B cell (primary cell): ENCODE results near the gene PRKAG2. TPM values are rescaled to one million over a fixed set of nuclear protein-coding genes. Genes with fewer than 3 reads are reported as not detected.

Source experiments
- ATAC-seq: fragments of 200-7000 bp; cut with Tn5 transposase; one replicate; pipeline ENCODE4 v1.10.0; 2021; ENCODE audit warnings: low read depth, mild to moderate bottlenecking, moderate number of reproducible peaks, moderate library complexity
- CTCF ChIA-PET: fragments of 350-600 bp; sonication (Branson Sonifier 250); formaldehyde crosslinking; loops from one replicate; lab custom pipeline; 2021; ENCODE audit warnings: antibody characterized with exemption, inconsistent platforms; lab: Charles Lee
- POLR2A ChIA-PET: fragments of 350-600 bp; sonication (Branson Sonifier 250); formaldehyde crosslinking; loops from one replicate; lab custom pipeline; 2021; ENCODE audit warnings: antibody characterized with exemption; lab: Charles Lee
- DNase-seq: peaks from one replicate; pipeline ENCODE4 v3.0.0; 2013
- H2AFZ ChIP-seq: 2 replicates; pipeline ENCODE4 v1.6.1; 2012; ENCODE audit warnings: mild to moderate bottlenecking, low read depth, low read length; ENCODE audit not compliant: insufficient read depth, poor library complexity, severe bottlenecking
- H3K27ac ChIP-seq, 2 donors: 1 replicate in 1 of 2; 2 replicates in 1 of 2; pipeline ENCODE4 v1.5.1; 2012 to 2013; ENCODE audit warnings: low read length in 2 of 2, mild to moderate bottlenecking in 2 of 2, moderate library complexity in 1 of 2
- H3K27me3 ChIP-seq, 4 experiments: fragments of 200-600 bp in 1 of 4; sonication (generic) in 1 of 4; replicated peaks in 1 of 4; 1 replicate in 2 of 4; 2 replicates in 2 of 4; pipeline versions ENCODE4 v1.6.1 to v1.7.0; 2013 to 2016; ENCODE audit warnings: low read length in 3 of 4, mild to moderate bottlenecking in 2 of 4, mixed read lengths in 1 of 4, moderate library complexity in 1 of 4; ENCODE audit not compliant: insufficient read depth in 4 of 4, control insufficient read depth in 3 of 4; ENCODE audit errors: control extremely low read depth in 1 of 4
- H3K36me3 ChIP-seq, 2 experiments: replicated peaks in 1 of 2; 1 replicate in 1 of 2; 2 replicates in 1 of 2; pipeline versions ENCODE4 v1.6.1 to v1.7.1; 2013; ENCODE audit warnings: low read length in 1 of 2; ENCODE audit not compliant: insufficient read depth in 2 of 2, control insufficient read depth in 1 of 2; ENCODE audit errors: control extremely low read depth in 1 of 2, extremely low read depth in 1 of 2
- H3K4me1 ChIP-seq, 2 donors: fragments of 200-600 bp in 1 of 2; sonication (generic) in 1 of 2; 1 replicate in 1 of 2; 2 replicates in 1 of 2; pipeline versions ENCODE4 v1.5.1 to v1.6.1; 2013 to 2017; ENCODE audit warnings: low read length in 2 of 2; ENCODE audit not compliant: control insufficient read depth in 2 of 2, insufficient read depth in 2 of 2
- H3K4me2 ChIP-seq: replicated peaks from 2 replicates; pipeline ENCODE3; 2012; ENCODE audit warnings: mild to moderate bottlenecking, low read depth, low read length; ENCODE audit not compliant: poor library complexity, severe bottlenecking
- H3K4me3 ChIP-seq, 5 experiments: fragments of 200-600 bp in 1 of 5; sonication (generic) in 1 of 5; 1 replicate in 3 of 5; 2 replicates in 2 of 5; pipeline versions ENCODE4 v1.5.1 to v1.7.0; 2011 to 2016; ENCODE audit warnings: low read length in 4 of 5, mild to moderate bottlenecking in 4 of 5, low read depth in 2 of 5, control low read depth in 1 of 5, moderate library complexity in 1 of 5; ENCODE audit not compliant: insufficient read depth in 1 of 5; ENCODE audit errors: control extremely low read depth in 1 of 5, extremely low read depth in 1 of 5
- H3K79me2 ChIP-seq: fragments of 200-600 bp; sonication (generic); one replicate; pipeline ENCODE4 v1.6.0; 2016; ENCODE audit warnings: low read length; ENCODE audit not compliant: control insufficient read depth, insufficient read depth
- H3K9ac ChIP-seq: fragments of 200-600 bp; sonication (generic); 2 replicates; pipeline ENCODE4 v1.6.1; 2017; ENCODE audit warnings: mild to moderate bottlenecking, low read length, moderate library complexity
- H3K9me3 ChIP-seq, 3 donors: one replicate each; pipeline versions ENCODE4 v1.6.1 to v1.7.1; 2013; ENCODE audit warnings: low read length in 2 of 3; ENCODE audit not compliant: control insufficient read depth in 2 of 3, insufficient read depth in 1 of 3; ENCODE audit errors: control extremely low read depth in 1 of 3
- H4K20me1 ChIP-seq: 2 replicates; pipeline ENCODE4 v1.6.0; 2012; ENCODE audit warnings: mild to moderate bottlenecking, low read length; ENCODE audit not compliant: insufficient read depth, control insufficient read depth, poor library complexity, severe bottlenecking
- H3K27ac Mint-ChIP-seq: one replicate; pipeline ENCODE4 v1.8.0; 2021; ENCODE audit warnings: mixed read lengths
- H3K27me3 Mint-ChIP-seq: one replicate; pipeline ENCODE4 v1.8.0; 2021; ENCODE audit warnings: mixed read lengths
- H3K4me1 Mint-ChIP-seq: one replicate; pipeline ENCODE4 v1.8.0; 2021; ENCODE audit warnings: mixed read lengths
- H3K4me3 Mint-ChIP-seq: one replicate; pipeline ENCODE4 v1.8.0; 2021; ENCODE audit warnings: mixed read lengths
- H3K9me3 Mint-ChIP-seq: one replicate; pipeline ENCODE4 v1.8.0; 2022; ENCODE audit warnings: mixed read lengths; ENCODE audit not compliant: insufficient read depth
- EZH2 ChIP-seq: IDR thresholded peaks from 2 replicates; pipeline ENCODE4 v1.6.1; 2012; ENCODE audit warnings: borderline replicate concordance, low read depth, mild to moderate bottlenecking, moderate library complexity, low read length; ENCODE audit not compliant: insufficient read depth, poor library complexity, severe bottlenecking
- WGBS: methylation state at CpG from one replicate; pipeline ENCODE4 v1.1.5; 2013; ENCODE audit warnings: missing lambda C conversion rate; ENCODE audit not compliant: insufficient coverage; 5-methylcytosine and 5-hydroxymethylcytosine counted together
- intact Hi-C: fragments of 100-400 bp; cut with micrococcal nuclease; formaldehyde crosslinking; loops from one replicate; pipeline ENCODE4 v1.10.0; 2022
- polyA plus RNA-seq: library from polyadenylated mRNA; depleted of rRNA; stranded (reverse); fragments of >200 nt; gene quantifications from 2 replicates; pipeline ENCODE4 v1.2.3, GENCODE V29; 2012
- total RNA-seq, 2 donors: library from RNA; stranded (reverse); fragments of 120-200 nt in 1 of 2; gene quantifications; 1 replicate in 1 of 2; 2 replicates in 1 of 2; pipeline versions ENCODE4 v1.2.3 to v1.2.4, GENCODE V29; 2013 to 2022
- TF ChIP-seq, protein P1 (sequence below): fragments of 200-600 bp; IDR thresholded peaks from one replicate; pipeline ENCODE4 v1.8.0; 2022; ENCODE audit warnings: antibody characterized with exemption, mild to moderate bottlenecking

Gene PRKAG2
- total and polyA plus RNA-seq, 2 donors (not counting 1 experiment from before 2014, with no cell fraction given) = 22.1 to 56.3 TPM

- H3K4me3 Mint-ChIP-seq = no peak overlapping the region
- H3K4me1 Mint-ChIP-seq = no peaks in the 10 kb centered on the region
- intact Hi-C loops = no loop called here
- no peaks in the 10 kb centered on the region for H4K20me1 ChIP-seq
- ChIA-PET POLR2A (no interaction called here), CTCF (no interaction called here)
- no peaks in the 10 kb centered on the region for H3K9me3 Mint-ChIP-seq
- H3K9me3 ChIP-seq = no peaks in the 10 kb centered on the region
- H3K27ac Mint-ChIP-seq = no peak overlapping the region
- H3K27ac ChIP-seq = no peak overlapping the region
- no peaks in the 10 kb centered on the region for H3K79me2 ChIP-seq
- TF ChIP-seq, protein P1, sequence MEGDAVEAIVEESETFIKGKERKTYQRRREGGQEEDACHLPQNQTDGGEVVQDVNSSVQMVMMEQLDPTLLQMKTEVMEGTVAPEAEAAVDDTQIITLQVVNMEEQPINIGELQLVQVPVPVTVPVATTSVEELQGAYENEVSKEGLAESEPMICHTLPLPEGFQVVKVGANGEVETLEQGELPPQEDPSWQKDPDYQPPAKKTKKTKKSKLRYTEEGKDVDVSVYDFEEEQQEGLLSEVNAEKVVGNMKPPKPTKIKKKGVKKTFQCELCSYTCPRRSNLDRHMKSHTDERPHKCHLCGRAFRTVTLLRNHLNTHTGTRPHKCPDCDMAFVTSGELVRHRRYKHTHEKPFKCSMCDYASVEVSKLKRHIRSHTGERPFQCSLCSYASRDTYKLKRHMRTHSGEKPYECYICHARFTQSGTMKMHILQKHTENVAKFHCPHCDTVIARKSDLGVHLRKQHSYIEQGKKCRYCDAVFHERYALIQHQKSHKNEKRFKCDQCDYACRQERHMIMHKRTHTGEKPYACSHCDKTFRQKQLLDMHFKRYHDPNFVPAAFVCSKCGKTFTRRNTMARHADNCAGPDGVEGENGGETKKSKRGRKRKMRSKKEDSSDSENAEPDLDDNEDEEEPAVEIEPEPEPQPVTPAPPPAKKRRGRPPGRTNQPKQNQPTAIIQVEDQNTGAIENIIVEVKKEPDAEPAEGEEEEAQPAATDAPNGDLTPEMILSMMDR = no peak
- TF ChIP-seq EZH2 = no peak
- ATAC-seq (no peak), DNase-seq (no peak)
- H3K4me2 ChIP-seq = no peak overlapping the region
- WGBS = 97% methylated on average over 3 of the region's 9 CpGs
- H2AFZ ChIP-seq = no peak overlapping the region
- H3K27me3 ChIP-seq = no peaks in the 10 kb centered on the region
- no peaks in the 10 kb centered on the region for H3K27me3 Mint-ChIP-seq
- H3K36me3 ChIP-seq = peaks cover 6 to 35% of the 10 kb centered on the region in 2 experiments
- no peak overlapping the region for H3K4me3 ChIP-seq
- no peak overlapping the region for H3K9ac ChIP-seq
- no peaks in the 10 kb centered on the region for H3K4me1 ChIP-seq
These were observed 311.4 kb downstream of the PRKAG2 start for GRCh38 chr7:151565541-151565940.

- no peak overlapping the region for H2AFZ ChIP-seq
- TF ChIP-seq EZH2 = no peak
- TF ChIP-seq, protein P1 = no peak
- peaks cover 3 to 48% of the 10 kb centered on the region in 2 experiments for H3K36me3 ChIP-seq
- H3K4me1 ChIP-seq = no peaks in the 10 kb centered on the region
- H3K9me3 ChIP-seq = no peaks in the 10 kb centered on the region
- Mint-ChIP-seq H3K4me1 (no peaks in the 10 kb centered on the region), H3K27me3 (no peaks in the 10 kb centered on the region), H3K9me3 (no peaks in the 10 kb centered on the region), H3K4me3 (no peak overlapping the region), H3K27ac (no peak overlapping the region)
- no peak overlapping the region for H3K4me2 ChIP-seq
- no CpG with 5 or more reads among the region's 9 CpGs for WGBS
- intact Hi-C loops = no loop called here
- no peaks in the 10 kb centered on the region for H3K79me2 ChIP-seq
- POLR2A ChIA-PET = no interaction called here
- H3K27ac ChIP-seq = no peak overlapping the region
- H3K4me3 ChIP-seq = no peak overlapping the region
- H3K27me3 ChIP-seq = no peaks in the 10 kb centered on the region
- ATAC-seq = no peak
- H3K9ac ChIP-seq = no peak overlapping the region
- CTCF ChIA-PET = no interaction called here
- H4K20me1 ChIP-seq = no peaks in the 10 kb centered on the region
- no peak for DNase-seq
These were observed 316.7 kb downstream of the PRKAG2 start for GRCh38 chr7:151560243-151560642.
